Neutrophil (primary cell): ENCODE data around the gene DUSP14.
A peak's percentile ranks its signal among the peaks of the same experiment; 100 is the strongest.
"Not testable (repeated sequence)": the region's sequence is repeated elsewhere in the genome, so short reads cannot be mapped to it uniquely, and the experiment has no call there.

Experiments used
- H3K27ac ChIP-seq: fragments of 200-600 bp; sonication (generic); 2 replicates; pipeline ENCODE4 v1.5.1; 2016; ENCODE audit warnings: mild to moderate bottlenecking, moderate library complexity
- H3K27me3 ChIP-seq: fragments of 200-600 bp; sonication (generic); 2 replicates; pipeline ENCODE4 v1.6.0; 2016; ENCODE audit warnings: mild to moderate bottlenecking
- H3K36me3 ChIP-seq: fragments of 200-600 bp; sonication (generic); 2 replicates; pipeline ENCODE4 v1.5.1; 2017
- H3K4me1 ChIP-seq, 2 experiments: fragments of 200-600 bp in 1 of 2; sonication (generic) in 1 of 2; 1 replicate in 1 of 2; 2 replicates in 1 of 2; pipeline versions ENCODE4 v1.5.1 to v1.6.1; 2013 to 2016; ENCODE audit warnings: low read depth in 1 of 2, low read length in 1 of 2, mild to moderate bottlenecking in 1 of 2, moderate library complexity in 1 of 2; ENCODE audit not compliant: control insufficient read depth in 1 of 2, insufficient read depth in 1 of 2
- H3K4me3 ChIP-seq, 2 experiments: fragments of 200-600 bp in 1 of 2; sonication (generic) in 1 of 2; 1 replicate in 1 of 2; 2 replicates in 1 of 2; pipeline ENCODE4 v1.5.1; 2013 to 2016; ENCODE audit warnings: low read depth in 1 of 2, low read length in 1 of 2, mild to moderate bottlenecking in 1 of 2, moderate library complexity in 1 of 2
- H3K9me3 ChIP-seq: fragments of 200-600 bp; sonication (generic); 2 replicates; pipeline ENCODE4 v1.5.1; 2016
- CTCF ChIP-seq: fragments of 200-600 bp; sonication (generic); IDR thresholded peaks from 2 replicates; pipeline ENCODE4 v1.5.1; 2016; ENCODE audit warnings: antibody characterized with exemption

The DUSP14 gene

GRCh38 chr17:37489197-37490001 lies at the start of gene DUSP14:
Gene DUSP14, plus strand, starts transcription at chr17:37489891. Its CDS starts 22,382 bp downstream, at chr17:37512273.
- no peak for TF ChIP-seq CTCF
- H3K4me3 ChIP-seq = peak within 1 kb of the TSS; percentile 40 to 59
- no peaks in the 10 kb centered on the region for H3K9me3 ChIP-seq
- H3K27me3 ChIP-seq = peaks cover 69% of the 10 kb centered on the region
- no peak within 1 kb of the TSS for H3K27ac ChIP-seq
- H3K36me3 ChIP-seq = no peaks in the 10 kb centered on the region
- H3K4me1 ChIP-seq = peaks cover 22% of the 10 kb centered on the region in 2 experiments

- Histone ChIP-seq H3K36me3 (peaks cover 65% of the 10 kb centered on the region), H3K4me3 (no peak overlapping the region), H3K9me3 (no peaks in the 10 kb centered on the region), H3K27me3 (no peaks in the 10 kb centered on the region), H3K27ac (no peak overlapping the region), H3K4me1 (no peaks in the 10 kb centered on the region)
- no peak for TF ChIP-seq CTCF
Observed at GRCh38 chr17:37440424-37440823, 49.3 kb upstream of the DUSP14 start.

- peaks cover 67% of the 10 kb centered on the region for H3K36me3 ChIP-seq
- not testable (repeated sequence) for H3K4me3 ChIP-seq, H3K9me3 ChIP-seq, H3K27ac ChIP-seq, H3K4me1 ChIP-seq, H3K27me3 ChIP-seq
Observed at GRCh38 chr17:37441369-37442014, 48.2 kb upstream of the DUSP14 start.

- no peak overlapping the region for H3K4me3 ChIP-seq
- H3K9me3 ChIP-seq = no peaks in the 10 kb centered on the region
- no peak for TF ChIP-seq CTCF
- H3K4me1 ChIP-seq = no peaks in the 10 kb centered on the region
- peaks cover 63% of the 10 kb centered on the region for H3K36me3 ChIP-seq
- no peak overlapping the region for H3K27ac ChIP-seq
- no peaks in the 10 kb centered on the region for H3K27me3 ChIP-seq
Observed at GRCh38 chr17:37446027-37446426, 43.7 kb upstream of the DUSP14 start.

GRCh38 chr17:37447641-37448040 lies 42.0 kb upstream of the DUSP14 start:
- Histone ChIP-seq H3K36me3 (peaks cover 60% of the 10 kb centered on the region), H3K27ac (no peak overlapping the region), H3K27me3 (no peaks in the 10 kb centered on the region)

More at GRCh38 chr17:37447641-37448040, 42.0 kb upstream of the DUSP14 start:
- no peak for TF ChIP-seq CTCF
- no peak overlapping the region for H3K4me3 ChIP-seq
- no peaks in the 10 kb centered on the region for H3K9me3 ChIP-seq
- no peaks in the 10 kb centered on the region for H3K4me1 ChIP-seq
